Sigmoid colon (tissue), 4 donors: ENCODE results near the gene ACTR3.
A peak's percentile ranks its signal among the peaks of the same experiment; 100 is the strongest.

Source experiments
- CTCF ChIP-seq, 4 experiments: fragments of 450-650 bp in 3 of 4; fragments of 200-600 bp in 1 of 4; IDR thresholded peaks; one replicate each; pipeline ENCODE4 v1.5.1; 2016 to 2019; ENCODE audit warnings: antibody characterized with exemption in 4 of 4, mild to moderate bottlenecking in 3 of 4, moderate library complexity in 2 of 4
- POLR2AphosphoS5 ChIP-seq, 4 donors: sonication (generic); formaldehyde crosslinking; IDR thresholded peaks; one replicate each; pipeline ENCODE4 v1.6.1; 2017; ENCODE audit warnings: antibody characterized with exemption in 4 of 4

- TF ChIP-seq POLR2AphosphoS5 (IDR thresholded peaks at IDR 0.05) (peak in 1 of 4 donors; percentile 25), CTCF (IDR thresholded peaks at IDR 0.05) (no peak)
Measured at GRCh38 chr2:113894156-113894743, 4.4 kb downstream of the ACTR3 start.
